Astrocyte (in vitro differentiated cells and primary cell): ENCODE data around the gene ZNF618. TPM values are rescaled to one million over a fixed set of nuclear protein-coding genes. Genes with fewer than 3 reads are reported as not detected.

Experiments used
- DNase-seq: peaks from one replicate; pipeline ENCODE4 v3.0.0-alpha.2; 2010; ENCODE audit warnings: low read depth
- FAIRE-seq: peaks from 2 replicates; lab custom pipeline; 2011; peaks lifted over from hg19 to GRCh38; lab: Jason Lieb, UNC
- H2AFZ ChIP-seq: 2 replicates; pipeline ENCODE4 v1.6.0; 2012; ENCODE audit warnings: low read depth, low read length, inconsistent platforms
- H3K27ac ChIP-seq: 2 replicates; pipeline ENCODE4 v1.5.1; 2011; ENCODE audit warnings: low read depth, low read length, inconsistent platforms
- H3K27me3 ChIP-seq: 2 replicates; pipeline ENCODE4 v1.6.0; 2011; ENCODE audit warnings: low read length, inconsistent platforms; ENCODE audit not compliant: insufficient read depth
- H3K36me3 ChIP-seq: 2 replicates; pipeline ENCODE4 v1.5.1; 2011; ENCODE audit warnings: low read length, inconsistent platforms; ENCODE audit not compliant: insufficient read depth
- H3K4me1 ChIP-seq: 2 replicates; pipeline ENCODE4 v1.5.1; 2011; ENCODE audit warnings: low read length, inconsistent platforms; ENCODE audit not compliant: insufficient read depth
- H3K4me2 ChIP-seq: 2 replicates; pipeline ENCODE4 v1.6.0; 2012; ENCODE audit warnings: low read length, inconsistent platforms
- H3K4me3 ChIP-seq: 2 replicates; pipeline ENCODE4 v1.5.1; 2011; ENCODE audit warnings: low read depth, mild to moderate bottlenecking, low read length, inconsistent platforms; ENCODE audit not compliant: insufficient read depth
- H3K79me2 ChIP-seq: 2 replicates; pipeline ENCODE4 v1.6.0; 2012; ENCODE audit warnings: mild to moderate bottlenecking, low read length, inconsistent platforms; ENCODE audit not compliant: insufficient read depth
- H3K9ac ChIP-seq: 2 replicates; pipeline ENCODE4 v1.6.0; 2012; ENCODE audit warnings: mild to moderate bottlenecking, low read length, inconsistent platforms
- H3K9me3 ChIP-seq: 2 replicates; pipeline ENCODE4 v1.5.1; 2012; ENCODE audit warnings: low read depth, mild to moderate bottlenecking, low read length, inconsistent platforms; ENCODE audit not compliant: insufficient read depth
- H4K20me1 ChIP-seq: 2 replicates; pipeline ENCODE4 v1.6.0; 2012; ENCODE audit warnings: low read length, inconsistent platforms; ENCODE audit not compliant: insufficient read depth
- H3K27ac Mint-ChIP-seq: one replicate; pipeline ENCODE4 v1.8.0; 2021; ENCODE audit warnings: mild to moderate bottlenecking, mixed read lengths; ENCODE audit not compliant: unreplicated experiment
- H3K27me3 Mint-ChIP-seq: one replicate; pipeline ENCODE4 v1.8.0; 2021; ENCODE audit warnings: low read depth, mixed read lengths; ENCODE audit not compliant: unreplicated experiment
- H3K36me3 Mint-ChIP-seq: one replicate; pipeline ENCODE4 v1.8.0; 2021; ENCODE audit warnings: low read depth, mixed read lengths; ENCODE audit not compliant: unreplicated experiment
- H3K4me1 Mint-ChIP-seq: one replicate; pipeline ENCODE4 v1.8.0; 2021; ENCODE audit warnings: low read depth, mixed read lengths; ENCODE audit not compliant: unreplicated experiment
- H3K4me3 Mint-ChIP-seq: one replicate; pipeline ENCODE4 v1.8.0; 2021; ENCODE audit warnings: mild to moderate bottlenecking, moderate library complexity, mixed read lengths; ENCODE audit not compliant: unreplicated experiment
- H3K9me3 Mint-ChIP-seq: one replicate; pipeline ENCODE4 v1.8.0; 2021; ENCODE audit warnings: mild to moderate bottlenecking, mixed read lengths; ENCODE audit not compliant: unreplicated experiment
- CTCF ChIP-seq: IDR thresholded peaks from 2 replicates; pipeline ENCODE4 v1.5.1; 2011; ENCODE audit warnings: low read depth, mild to moderate bottlenecking, inconsistent platforms, low read length, moderate library complexity; ENCODE audit not compliant: insufficient read depth
- EZH2 ChIP-seq: IDR thresholded peaks from 2 replicates; pipeline ENCODE4 v1.6.1; 2012; ENCODE audit warnings: mild to moderate bottlenecking, low read length, inconsistent platforms; ENCODE audit not compliant: insufficient read depth
- total RNA-seq: library from RNA; stranded (reverse); gene quantifications from 2 replicates; pipeline ENCODE4 v1.2.1, GENCODE V29; 2021

ZNF618 gene
- total RNA-seq, 1 donor from 2014 or later = 30.1 TPM

- H3K4me3 ChIP-seq = no peak overlapping the region
- no peak overlapping the region for H3K27ac Mint-ChIP-seq
These were observed 24.8 kb upstream of the ZNF618 start for GRCh38 chr9:113851359-113851758.

GRCh38 chr9:113851873-113852272 is 24.2 kb upstream of the ZNF618 start:
- FAIRE-seq (no peak), DNase-seq (no peak)
- no peaks in the 10 kb centered on the region for H4K20me1 ChIP-seq
- H3K4me3 ChIP-seq = no peak overlapping the region
- H3K9me3 ChIP-seq = no peaks in the 10 kb centered on the region
- H3K9ac ChIP-seq = no peak overlapping the region
- no peak overlapping the region for H3K27ac ChIP-seq
- H3K4me1 ChIP-seq = no peaks in the 10 kb centered on the region
- H3K36me3 ChIP-seq = no peaks in the 10 kb centered on the region
- H3K27me3 Mint-ChIP-seq = no peaks in the 10 kb centered on the region
- peaks cover 19% of the 10 kb centered on the region for H3K9me3 Mint-ChIP-seq
- H3K4me3 Mint-ChIP-seq = no peak overlapping the region
- no peak overlapping the region for H3K27ac Mint-ChIP-seq
- TF ChIP-seq EZH2 = no peak
- TF ChIP-seq CTCF = no peak
- no peaks in the 10 kb centered on the region for H3K4me1 Mint-ChIP-seq
- H3K79me2 ChIP-seq = no peaks in the 10 kb centered on the region
- H3K36me3 Mint-ChIP-seq = peaks cover 4% of the 10 kb centered on the region
- no peak overlapping the region for H2AFZ ChIP-seq
- H3K27me3 ChIP-seq = no peaks in the 10 kb centered on the region
- no peak overlapping the region for H3K4me2 ChIP-seq

More at GRCh38 chr9:113851359-113851758, 24.8 kb upstream of the ZNF618 start:
- TF ChIP-seq CTCF (no peak), EZH2 (no peak)
- Histone ChIP-seq H3K4me2 (no peak overlapping the region), H4K20me1 (no peaks in the 10 kb centered on the region), H2AFZ (no peak overlapping the region), H3K4me1 (no peaks in the 10 kb centered on the region), H3K9me3 (no peaks in the 10 kb centered on the region), H3K36me3 (no peaks in the 10 kb centered on the region), H3K27me3 (no peaks in the 10 kb centered on the region), H3K27ac (no peak overlapping the region), H3K79me2 (no peaks in the 10 kb centered on the region), H3K9ac (no peak overlapping the region)
- Mint-ChIP-seq H3K4me1 (no peaks in the 10 kb centered on the region), H3K9me3 (peaks cover 20% of the 10 kb centered on the region), H3K4me3 (no peak overlapping the region), H3K27me3 (no peaks in the 10 kb centered on the region), H3K36me3 (peaks cover 4% of the 10 kb centered on the region)
- FAIRE-seq = no peak
- DNase-seq = no peak

GRCh38 chr9:113853333-113853732 is 22.8 kb upstream of the ZNF618 start:
- Histone ChIP-seq H4K20me1 (no peaks in the 10 kb centered on the region), H3K27ac (no peak overlapping the region), H3K9me3 (no peaks in the 10 kb centered on the region), H3K9ac (no peak overlapping the region), H2AFZ (no peak overlapping the region), H3K4me3 (no peak overlapping the region), H3K36me3 (no peaks in the 10 kb centered on the region), H3K79me2 (no peaks in the 10 kb centered on the region), H3K27me3 (no peaks in the 10 kb centered on the region), H3K4me1 (no peaks in the 10 kb centered on the region), H3K4me2 (no peak overlapping the region)
- no peak for TF ChIP-seq CTCF
- TF ChIP-seq EZH2 = no peak
- H3K9me3 Mint-ChIP-seq = peaks cover 14% of the 10 kb centered on the region
- no peak overlapping the region for H3K27ac Mint-ChIP-seq
- peaks cover 4% of the 10 kb centered on the region for H3K36me3 Mint-ChIP-seq
- no peak for DNase-seq
- H3K4me1 Mint-ChIP-seq = peaks cover 2% of the 10 kb centered on the region
- H3K27me3 Mint-ChIP-seq = no peaks in the 10 kb centered on the region
- no peak overlapping the region for H3K4me3 Mint-ChIP-seq
- FAIRE-seq = no peak
